GM12875 (cell line): ENCODE data around the gene NCF2.

Source experiments
- H3K4me3 ChIP-seq: one replicate; pipeline ENCODE4 v1.5.1; 2011; ENCODE audit warnings: low read depth, low read length, control low read depth
- TF ChIP-seq, protein P1 (sequence below): IDR thresholded peaks from 2 replicates; pipeline ENCODE4 v1.5.1; 2011; ENCODE audit warnings: low read depth, mild to moderate bottlenecking, control low read depth, inconsistent platforms, low read length, moderate library complexity, borderline replicate concordance; ENCODE audit not compliant: insufficient read depth

NCF2 gene

DNA sequence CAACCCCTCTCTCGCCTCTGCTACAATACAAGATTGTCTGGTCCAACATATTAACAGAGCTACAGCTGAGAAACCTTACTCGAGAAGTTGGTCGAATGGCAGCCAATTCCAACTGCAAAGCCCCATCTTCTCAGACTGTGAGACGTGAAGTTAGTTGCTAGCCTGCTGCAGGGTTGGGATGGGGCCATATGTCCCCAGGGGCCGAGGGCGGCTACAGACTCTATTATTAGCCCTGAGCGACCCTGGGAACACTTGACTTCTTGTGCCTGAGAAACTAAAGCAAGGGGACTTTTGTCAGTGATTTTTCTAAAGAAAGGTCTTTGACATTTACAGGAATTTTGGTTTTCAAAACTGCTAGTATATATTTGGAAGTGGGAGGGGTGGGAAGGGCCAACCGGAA is 13.7 kb downstream of the NCF2 start:
- no peak overlapping the region for H3K4me3 ChIP-seq
- TF ChIP-seq, protein P1, sequence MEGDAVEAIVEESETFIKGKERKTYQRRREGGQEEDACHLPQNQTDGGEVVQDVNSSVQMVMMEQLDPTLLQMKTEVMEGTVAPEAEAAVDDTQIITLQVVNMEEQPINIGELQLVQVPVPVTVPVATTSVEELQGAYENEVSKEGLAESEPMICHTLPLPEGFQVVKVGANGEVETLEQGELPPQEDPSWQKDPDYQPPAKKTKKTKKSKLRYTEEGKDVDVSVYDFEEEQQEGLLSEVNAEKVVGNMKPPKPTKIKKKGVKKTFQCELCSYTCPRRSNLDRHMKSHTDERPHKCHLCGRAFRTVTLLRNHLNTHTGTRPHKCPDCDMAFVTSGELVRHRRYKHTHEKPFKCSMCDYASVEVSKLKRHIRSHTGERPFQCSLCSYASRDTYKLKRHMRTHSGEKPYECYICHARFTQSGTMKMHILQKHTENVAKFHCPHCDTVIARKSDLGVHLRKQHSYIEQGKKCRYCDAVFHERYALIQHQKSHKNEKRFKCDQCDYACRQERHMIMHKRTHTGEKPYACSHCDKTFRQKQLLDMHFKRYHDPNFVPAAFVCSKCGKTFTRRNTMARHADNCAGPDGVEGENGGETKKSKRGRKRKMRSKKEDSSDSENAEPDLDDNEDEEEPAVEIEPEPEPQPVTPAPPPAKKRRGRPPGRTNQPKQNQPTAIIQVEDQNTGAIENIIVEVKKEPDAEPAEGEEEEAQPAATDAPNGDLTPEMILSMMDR: no peak

DNA sequence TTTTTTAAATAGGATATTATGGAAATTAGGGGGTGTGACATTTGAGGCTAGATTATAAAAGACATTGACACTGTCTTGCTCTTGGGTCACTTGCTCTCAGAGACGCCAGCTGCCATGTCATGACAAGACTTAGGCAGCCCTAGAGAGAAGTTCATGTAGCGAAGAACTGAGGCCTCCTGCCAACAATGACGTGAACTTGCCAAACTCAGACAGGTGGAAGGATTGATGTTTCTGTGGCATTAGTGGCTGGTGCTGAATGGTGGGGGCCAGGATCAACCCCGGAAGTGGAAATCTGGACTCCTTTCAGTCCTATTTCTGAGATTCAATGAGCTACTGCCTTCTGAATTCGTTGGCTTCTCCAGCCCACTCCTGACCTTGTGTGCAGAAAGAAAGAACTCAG is 14.7 kb downstream of the NCF2 start:
- TF ChIP-seq, protein P1: no peak
- no peak overlapping the region for H3K4me3 ChIP-seq

DNA sequence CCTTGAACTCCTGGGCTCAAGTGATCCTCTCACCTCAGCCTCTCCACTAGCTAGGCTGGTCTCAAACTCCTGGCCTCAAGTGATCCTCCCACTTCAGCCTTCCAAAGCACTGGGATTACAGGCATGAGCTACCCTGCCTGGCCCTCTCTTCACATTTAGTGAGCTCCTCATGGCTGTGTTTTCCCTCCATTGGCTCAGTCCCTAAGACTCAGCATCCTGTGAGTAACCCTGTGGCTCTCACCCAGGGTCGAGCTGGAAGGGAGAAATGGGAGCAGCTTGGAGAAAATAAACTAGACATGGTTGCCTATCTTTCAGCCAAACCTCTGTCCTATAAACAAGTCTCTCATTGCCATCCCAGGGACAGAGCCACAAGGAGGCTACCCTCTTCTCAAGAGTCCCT is 17.5 kb downstream of the NCF2 start:
- no peak overlapping the region for H3K4me3 ChIP-seq
- TF ChIP-seq, protein P1: no peak

DNA sequence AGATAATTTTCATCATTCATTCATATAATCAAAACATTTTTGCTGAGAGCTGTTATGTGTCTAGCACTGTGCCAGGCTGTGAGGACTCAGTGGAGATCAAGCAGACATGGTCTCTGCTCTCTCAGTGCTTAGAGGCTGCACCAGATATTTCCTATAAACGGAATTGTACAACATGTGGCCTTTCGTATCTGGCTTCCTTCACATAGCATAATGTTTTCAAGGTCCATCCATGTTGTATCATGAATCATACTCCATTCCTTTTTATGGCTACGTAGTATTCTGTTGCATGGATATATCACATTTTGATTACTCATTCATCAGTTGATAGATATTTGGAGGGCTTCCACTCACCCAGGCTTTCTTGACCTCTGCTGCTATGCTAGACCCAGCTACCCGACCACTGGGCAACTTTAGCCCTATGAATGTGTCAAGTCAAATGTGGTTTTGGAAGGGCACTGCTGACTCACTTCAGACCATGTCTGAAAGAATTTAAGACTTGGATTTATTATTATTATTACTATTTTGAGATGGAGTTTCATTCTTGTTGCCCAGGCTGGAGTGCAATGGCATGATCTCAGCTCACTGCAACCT is 18.5 kb downstream of the NCF2 start:
- TF ChIP-seq, protein P1: no peak
- no peak overlapping the region for H3K4me3 ChIP-seq

DNA sequence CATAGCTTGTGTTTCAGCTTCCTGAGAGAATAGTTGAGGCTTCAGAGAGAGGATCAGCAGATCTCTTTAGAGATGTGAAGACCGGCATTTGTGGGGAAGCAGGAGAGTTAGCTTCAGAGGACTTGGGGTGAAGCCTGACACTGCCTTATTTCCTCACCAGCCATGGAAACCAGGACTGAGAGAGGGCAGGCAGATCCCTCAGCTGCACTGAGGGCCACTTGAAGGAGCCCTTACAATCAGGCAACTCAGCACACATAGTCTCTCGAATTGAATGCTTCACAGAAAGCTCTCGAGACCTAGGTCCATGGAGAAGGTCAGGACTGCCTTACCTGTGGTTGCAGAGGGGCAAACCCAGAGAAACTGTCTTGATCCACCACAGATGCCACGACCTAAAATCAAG is 19.8 kb downstream of the NCF2 start:
- TF ChIP-seq, protein P1: no peak

DNA sequence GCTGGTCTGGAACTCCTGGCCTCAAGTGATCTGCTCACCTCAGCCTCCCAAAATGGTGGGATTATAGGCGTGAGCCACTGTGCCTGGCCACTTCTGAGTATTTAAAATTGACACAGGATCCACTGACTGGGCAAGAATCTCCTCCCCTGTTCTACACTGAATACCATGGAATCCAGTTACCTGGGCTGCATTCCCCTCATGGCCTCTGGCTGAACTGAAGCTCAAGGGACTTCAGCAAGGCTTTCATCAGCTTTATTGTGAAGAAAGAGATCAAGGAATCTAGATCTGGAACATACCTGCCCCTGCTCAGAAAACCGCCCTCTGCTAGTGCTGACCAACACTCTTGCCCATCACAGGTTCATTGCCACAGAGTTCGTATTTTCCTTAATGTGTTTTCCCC is 20.5 kb downstream of the NCF2 start:
- TF ChIP-seq, protein P1: no peak

More for the DNA sequence above, 19.8 kb downstream of the NCF2 start:
- no peak overlapping the region for H3K4me3 ChIP-seq

DNA sequence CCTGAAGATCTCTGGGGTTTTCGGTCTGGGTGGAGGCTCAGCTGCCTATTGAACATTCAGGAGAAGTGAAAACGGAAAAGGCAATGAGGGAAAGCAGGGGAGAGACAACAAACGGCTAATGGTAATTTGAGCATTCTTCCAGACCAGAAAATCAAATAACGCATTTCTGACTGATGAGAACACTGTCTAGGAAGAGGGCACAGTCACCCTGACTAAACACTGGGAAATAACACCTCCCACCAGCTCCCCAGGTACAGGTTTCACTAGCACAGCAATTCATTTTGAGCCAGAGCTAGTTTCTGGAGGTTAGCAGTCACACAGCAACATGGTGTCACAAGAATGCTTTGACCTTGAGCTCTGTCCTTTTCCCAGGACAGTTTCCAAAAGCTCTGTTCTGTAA is 21.1 kb downstream of the NCF2 start:
- TF ChIP-seq, protein P1: no peak
- no peak overlapping the region for H3K4me3 ChIP-seq

More for the DNA sequence above, 20.5 kb downstream of the NCF2 start:
- no peak overlapping the region for H3K4me3 ChIP-seq
